Endothelial cell (in vitro differentiated cells): Measurements from ENCODE around the gene TMEM81. TPM values are rescaled to one million over a fixed set of nuclear protein-coding genes. Genes with fewer than 3 reads are reported as not detected.

Source experiments
- DNase-seq: peaks from one replicate; pipeline ENCODE4 v3.0.0; 2021; ENCODE audit warnings: low spot score
- H3K27ac Mint-ChIP-seq: one replicate; pipeline ENCODE4 v1.8.0; 2021; ENCODE audit warnings: mixed read lengths, inconsistent platforms; ENCODE audit not compliant: unreplicated experiment
- H3K27me3 Mint-ChIP-seq: one replicate; pipeline ENCODE4 v1.8.0; 2021; ENCODE audit warnings: mild to moderate bottlenecking, moderate library complexity, mixed read lengths, inconsistent platforms; ENCODE audit not compliant: unreplicated experiment
- H3K36me3 Mint-ChIP-seq: one replicate; pipeline ENCODE4 v1.8.0; 2021; ENCODE audit warnings: mild to moderate bottlenecking, low read depth, mixed read lengths, inconsistent platforms; ENCODE audit not compliant: unreplicated experiment
- H3K4me1 Mint-ChIP-seq: one replicate; pipeline ENCODE4 v1.8.0; 2021; ENCODE audit warnings: mild to moderate bottlenecking, mixed read lengths, inconsistent platforms; ENCODE audit not compliant: unreplicated experiment
- H3K4me3 Mint-ChIP-seq: one replicate; pipeline ENCODE4 v1.8.0; 2021; ENCODE audit warnings: mild to moderate bottlenecking, mixed read lengths, inconsistent platforms; ENCODE audit not compliant: unreplicated experiment
- H3K9me3 Mint-ChIP-seq: one replicate; pipeline ENCODE4 v1.8.0; 2021; ENCODE audit warnings: mixed read lengths, inconsistent platforms; ENCODE audit not compliant: unreplicated experiment
- total RNA-seq: library from RNA; stranded (reverse); fragmentation: NEBNext Ultra II Directional; extraction: Animal tissue kit (Norgen Biotek cat#: 25700); gene quantifications from one replicate; pipeline ENCODE4 v1.2.1, GENCODE V29; 2021; ENCODE audit not compliant: unreplicated experiment
- TF ChIP-seq, protein P1 (sequence below): fragments of 200-600 bp; sonication (generic); IDR thresholded peaks from one replicate; pipeline ENCODE4 v1.5.0; 2021; ENCODE audit warnings: antibody characterized with exemption; ENCODE audit not compliant: unreplicated experiment

TMEM81 gene
- total RNA-seq, 1 donor from 2014 or later: 3.7 TPM

GRCh38 chr1:205071028-205071409 lies 13.2 kb downstream of the TMEM81 start:
- no peaks in the 10 kb centered on the region for H3K4me1 Mint-ChIP-seq
- H3K36me3 Mint-ChIP-seq: no peaks in the 10 kb centered on the region
- no peak overlapping the region for H3K27ac Mint-ChIP-seq
- no peak overlapping the region for H3K4me3 Mint-ChIP-seq
- DNase-seq: no peak
- H3K27me3 Mint-ChIP-seq: peaks cover 11% of the 10 kb centered on the region
- H3K9me3 Mint-ChIP-seq: no peaks in the 10 kb centered on the region
- TF ChIP-seq, protein P1, sequence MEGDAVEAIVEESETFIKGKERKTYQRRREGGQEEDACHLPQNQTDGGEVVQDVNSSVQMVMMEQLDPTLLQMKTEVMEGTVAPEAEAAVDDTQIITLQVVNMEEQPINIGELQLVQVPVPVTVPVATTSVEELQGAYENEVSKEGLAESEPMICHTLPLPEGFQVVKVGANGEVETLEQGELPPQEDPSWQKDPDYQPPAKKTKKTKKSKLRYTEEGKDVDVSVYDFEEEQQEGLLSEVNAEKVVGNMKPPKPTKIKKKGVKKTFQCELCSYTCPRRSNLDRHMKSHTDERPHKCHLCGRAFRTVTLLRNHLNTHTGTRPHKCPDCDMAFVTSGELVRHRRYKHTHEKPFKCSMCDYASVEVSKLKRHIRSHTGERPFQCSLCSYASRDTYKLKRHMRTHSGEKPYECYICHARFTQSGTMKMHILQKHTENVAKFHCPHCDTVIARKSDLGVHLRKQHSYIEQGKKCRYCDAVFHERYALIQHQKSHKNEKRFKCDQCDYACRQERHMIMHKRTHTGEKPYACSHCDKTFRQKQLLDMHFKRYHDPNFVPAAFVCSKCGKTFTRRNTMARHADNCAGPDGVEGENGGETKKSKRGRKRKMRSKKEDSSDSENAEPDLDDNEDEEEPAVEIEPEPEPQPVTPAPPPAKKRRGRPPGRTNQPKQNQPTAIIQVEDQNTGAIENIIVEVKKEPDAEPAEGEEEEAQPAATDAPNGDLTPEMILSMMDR: no peak

GRCh38 chr1:205069371-205070125 lies 14.7 kb downstream of the TMEM81 start:
- DNase-seq: no peak
- Mint-ChIP-seq H3K27ac (no peak overlapping the region), H3K4me3 (no peak overlapping the region), H3K36me3 (no peaks in the 10 kb centered on the region), H3K4me1 (no peaks in the 10 kb centered on the region), H3K9me3 (no peaks in the 10 kb centered on the region), H3K27me3 (peaks cover 6% of the 10 kb centered on the region)
- TF ChIP-seq, protein P1: no peak

DNA sequence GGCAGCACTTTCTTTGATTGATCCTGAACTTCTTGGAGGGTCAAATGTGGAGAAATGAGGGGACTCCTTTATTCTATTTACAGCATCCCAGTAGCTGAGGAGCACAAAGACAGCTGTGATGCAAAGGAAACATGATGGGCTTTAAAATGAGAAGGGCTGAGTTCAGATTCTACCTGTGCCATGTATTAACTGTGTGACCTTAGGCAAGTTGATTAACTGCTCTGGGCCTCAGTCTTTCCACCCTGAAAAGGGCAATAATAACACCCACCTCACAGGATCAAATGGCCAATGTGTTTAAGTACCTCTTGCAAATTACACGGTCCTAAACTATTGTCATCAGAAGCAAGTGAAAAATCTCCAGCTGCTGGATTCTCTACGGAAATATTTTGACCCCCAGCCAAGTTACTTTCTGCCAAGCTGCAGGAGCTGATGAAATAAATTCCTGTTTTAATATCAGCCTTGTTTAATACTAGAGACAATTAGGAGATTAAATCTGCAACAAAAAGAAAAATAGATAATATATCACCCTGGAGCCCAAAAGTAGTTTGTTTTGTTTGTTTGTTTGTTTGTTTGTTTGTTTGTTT lies 15.7 kb downstream of the TMEM81 start:
- Mint-ChIP-seq H3K27ac (no peak overlapping the region), H3K4me3 (no peak overlapping the region), H3K27me3 (peaks cover 6% of the 10 kb centered on the region), H3K9me3 (no peaks in the 10 kb centered on the region), H3K36me3 (no peaks in the 10 kb centered on the region), H3K4me1 (no peaks in the 10 kb centered on the region)
- TF ChIP-seq, protein P1: no peak
- no peak for DNase-seq

DNA sequence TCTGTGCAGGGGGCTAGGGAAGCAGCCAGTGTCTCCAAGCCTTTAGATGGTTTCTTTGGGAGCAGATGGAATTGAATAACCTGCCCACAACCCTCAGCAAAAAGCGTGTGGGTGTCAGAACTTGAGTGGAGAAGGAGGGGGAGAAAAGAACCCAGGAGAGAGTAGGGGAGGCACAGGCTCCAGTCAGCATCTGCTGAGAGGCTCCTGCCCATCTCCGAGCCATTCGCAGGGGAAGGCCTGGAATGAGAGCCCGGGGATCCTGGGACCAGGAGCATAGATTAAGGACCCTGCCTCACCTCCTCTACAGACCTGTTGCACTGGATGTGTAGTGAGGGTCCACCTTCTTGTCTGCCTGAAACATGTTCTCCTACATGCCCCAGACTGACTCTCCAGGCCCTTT lies 16.3 kb downstream of the TMEM81 start:
- H3K36me3 Mint-ChIP-seq: no peaks in the 10 kb centered on the region
- no peak for DNase-seq
- H3K4me1 Mint-ChIP-seq: no peaks in the 10 kb centered on the region
- TF ChIP-seq, protein P1: no peak
- H3K4me3 Mint-ChIP-seq: no peak overlapping the region
- H3K27ac Mint-ChIP-seq: no peak overlapping the region
- H3K9me3 Mint-ChIP-seq: no peaks in the 10 kb centered on the region
- H3K27me3 Mint-ChIP-seq: peaks cover 8% of the 10 kb centered on the region

GRCh38 chr1:205067031-205067430 lies 17.2 kb downstream of the TMEM81 start:
- Mint-ChIP-seq H3K27ac (no peak overlapping the region), H3K4me1 (no peaks in the 10 kb centered on the region), H3K9me3 (no peaks in the 10 kb centered on the region), H3K4me3 (no peak overlapping the region), H3K36me3 (no peaks in the 10 kb centered on the region), H3K27me3 (peaks cover 9% of the 10 kb centered on the region)
- no peak for DNase-seq
- TF ChIP-seq, protein P1: no peak
